M059J (cell line): ENCODE measurements around the gene AKAP9. TPM values are rescaled to one million over a fixed set of nuclear protein-coding genes. Genes with fewer than 3 reads are reported as not detected.
"Not testable (repeated sequence)": the region's sequence is repeated elsewhere in the genome, so short reads cannot be mapped to it uniquely, and the experiment has no call there.

Experiments used
- DNase-seq: peaks from one replicate; pipeline ENCODE4 v3.0.0-alpha.2; 2012; ENCODE audit warnings: low read depth
- total RNA-seq: library from RNA; depleted of rRNA; stranded (reverse); fragments of >200 nt; shearing (Covaris generic); gene quantifications from 2 replicates; pipeline ENCODE4 v1.2.3, GENCODE V29; 2014; rRNA removed

Gene AKAP9
- total RNA-seq, 1 experiment from 2014 or later, result 18.0 TPM

GRCh38 chr7:92133737-92134270, 193.1 kb downstream of the AKAP9 start:
- peak; percentile 57 for DNase-seq

GRCh38 chr7:92134271-92135051, 193.8 kb downstream of the AKAP9 start, which contains the start of gene CYP51A1:
CYP51A1 (minus strand) TSS chr7:92134477; CDS start chr7:92134364, 113 bp downstream.
- DNase-seq, result peak; percentile 88

GRCh38 chr7:92135052-92135889, 194.6 kb downstream of the AKAP9 start:
- peak; percentile 16 for DNase-seq

- DNase-seq, result peak; percentile 72
Observed at GRCh38 chr7:92137557-92137956, 196.9 kb downstream of the AKAP9 start.

- no peak for DNase-seq
Observed at GRCh38 chr7:92141161-92141560, 200.5 kb downstream of the AKAP9 start.

DNA sequence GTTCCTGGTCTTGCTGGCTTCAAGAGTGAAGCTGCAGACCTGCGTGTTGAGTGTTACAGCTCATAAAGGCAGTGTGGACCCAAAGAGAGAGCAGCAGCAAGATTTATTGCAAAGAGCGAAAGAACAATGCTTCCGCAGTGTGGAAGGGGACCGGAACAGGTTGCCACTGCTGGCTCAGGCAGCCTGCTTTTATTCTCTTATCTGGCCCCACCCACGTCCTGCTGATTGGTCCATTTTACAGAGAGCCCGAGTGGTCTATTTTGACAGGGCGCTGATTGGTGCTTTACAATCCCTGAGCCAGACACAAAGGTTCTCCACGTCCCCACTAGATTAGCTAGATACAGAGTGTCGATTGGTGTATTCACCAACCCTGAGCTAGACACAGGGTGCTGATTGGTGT, 202.1 kb downstream of the AKAP9 start:
- DNase-seq, result not testable (repeated sequence)

- not testable (repeated sequence) for DNase-seq
Observed at GRCh38 chr7:92143192-92143880, 202.7 kb downstream of the AKAP9 start.

DNA sequence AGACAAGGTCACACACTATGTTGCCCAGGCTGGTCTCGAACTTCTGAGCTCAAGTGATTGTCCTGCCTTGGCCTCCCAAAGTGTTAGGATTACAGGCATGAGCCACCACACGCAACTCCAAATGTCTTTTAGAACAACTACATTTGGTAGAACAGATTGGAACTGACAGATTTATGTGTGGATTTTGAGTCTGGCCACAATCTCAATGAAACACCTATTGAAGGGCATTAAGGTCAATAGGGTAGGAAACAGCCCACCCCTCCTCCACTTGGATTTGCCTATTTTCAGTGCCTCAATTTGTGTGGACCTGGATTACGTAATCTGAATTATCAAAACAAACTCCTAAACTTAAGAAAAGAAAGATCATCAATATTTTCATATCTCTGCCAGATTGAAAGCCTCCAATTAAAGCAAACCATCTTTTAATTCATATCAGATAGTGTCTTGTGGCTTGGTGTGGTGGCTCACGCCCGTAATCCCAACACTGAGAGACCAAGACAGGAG, 209.1 kb downstream of the AKAP9 start:
- DNase-seq, result no peak

GRCh38 chr7:92150450-92151017, 209.9 kb downstream of the AKAP9 start:
- DNase-seq, result no peak

GRCh38 chr7:92155108-92155739, 214.6 kb downstream of the AKAP9 start:
- DNase-seq, result peak; percentile 14

GRCh38 chr7:92156990-92157389, 216.3 kb downstream of the AKAP9 start:
- DNase-seq, result no peak

DNA sequence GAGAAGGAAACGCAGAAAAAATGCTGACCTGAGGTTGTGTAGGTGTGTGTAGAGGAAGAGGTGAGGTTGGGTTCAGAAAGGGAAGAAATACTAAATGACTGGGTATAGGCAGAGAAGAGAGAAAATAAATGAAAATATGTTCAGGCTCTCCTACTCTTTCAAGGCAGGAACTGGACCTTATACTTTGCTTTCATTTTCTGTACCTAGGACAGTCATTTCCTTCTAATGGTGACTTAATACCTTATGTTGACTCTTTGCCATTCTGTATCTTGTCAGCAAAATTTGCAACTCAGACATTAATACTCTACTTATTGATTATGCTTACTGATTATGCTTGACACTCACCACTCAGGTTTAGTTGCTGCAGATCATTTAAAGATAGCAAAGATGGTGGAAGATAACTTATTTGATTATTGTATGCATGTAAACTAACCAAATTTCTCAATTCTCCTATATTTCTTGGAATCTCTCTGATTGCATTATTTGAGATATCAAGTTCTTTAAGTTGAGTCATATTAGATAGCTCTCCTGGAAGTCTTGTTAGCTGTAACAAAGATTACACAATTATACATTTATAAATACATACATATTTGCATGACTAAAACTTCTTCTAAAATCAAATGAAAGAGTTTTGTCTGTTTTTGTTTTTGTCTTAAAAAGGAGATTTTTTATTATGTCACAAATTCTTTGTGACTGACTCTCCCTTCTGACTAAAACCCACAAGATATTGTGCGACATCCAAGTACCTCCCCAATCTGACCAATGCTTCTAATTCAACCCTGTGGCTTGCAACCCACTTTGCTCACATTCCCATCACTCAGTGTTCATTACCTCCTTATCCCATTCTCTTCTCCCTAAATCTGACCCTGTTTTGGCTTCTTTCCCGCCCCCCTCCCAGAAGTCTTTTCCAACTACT, 218.3 kb downstream of the AKAP9 start:
- DNase-seq, result peak; percentile 94

Other genes with a start within 250 kb of the AKAP9 start
- gene MTERF1, start 60.2 kb upstream of the AKAP9 start, total RNA-seq, result 9.3 and 14.7 TPM in 2 replicates
- 137 and 139 TPM in 2 replicates for gene CYP51A1, start 193.6 kb downstream of the AKAP9 start, total RNA-seq
- not detected in 2 replicates for gene LRRD1, start 238.3 kb downstream of the AKAP9 start, total RNA-seq